Colonic mucosa (tissue), 4 donors: ENCODE measurements around the gene OR10C1. TPM values are rescaled to one million over a fixed set of nuclear protein-coding genes. Genes with fewer than 3 reads are reported as not detected.

ENCODE experiments used
- DNase-seq: peaks from one replicate; pipeline ENCODE4 v3.0.0-alpha.2; 2020
- H3K27ac ChIP-seq: fragments of 200-600 bp; one replicate; pipeline ENCODE4 v1.8.0; 2021
- H3K27me3 ChIP-seq: fragments of 200-600 bp; one replicate; pipeline ENCODE4 v1.8.0; 2021
- H3K36me3 ChIP-seq: fragments of 200-600 bp; one replicate; pipeline ENCODE4 v1.8.0; 2021
- H3K4me1 ChIP-seq: fragments of 200-600 bp; one replicate; pipeline ENCODE4 v1.8.0; 2021; ENCODE audit warnings: mild to moderate bottlenecking
- H3K4me3 ChIP-seq: fragments of 200-600 bp; one replicate; pipeline ENCODE4 v1.8.0; 2021
- H3K9ac ChIP-seq, 2 donors: one replicate each; pipeline ENCODE4 v1.7.0; 2013; ENCODE audit warnings: control low read depth in 2 of 2, low read depth in 2 of 2, low read length in 2 of 2
- H3K9me3 ChIP-seq: fragments of 200-600 bp; one replicate; pipeline ENCODE4 v1.8.0; 2021
- intact Hi-C: fragments of 100-400 bp; cut with DNase I; formaldehyde crosslinking; loops from one replicate; pipeline ENCODE4 v1.14.1; 2022
- total RNA-seq, 2 donors: library from RNA; stranded (reverse); fragmentation: NEBNext Ultra II Directional in 1 of 2; extraction: Animal tissue kit (Norgen Biotek cat#: 25700) in 1 of 2; gene quantifications; one replicate each; pipeline ENCODE4 v1.2.1, GENCODE V29; 2021
- TF ChIP-seq, protein P1 (sequence below): fragments of 200-600 bp; IDR thresholded peaks from one replicate; pipeline ENCODE4 v1.8.0; 2022; ENCODE audit warnings: antibody characterized with exemption, mild to moderate bottlenecking
- donor health status: healthy.
- donor health status: DM: no; HTN: no; CAD: no.
- donor health status: DM: no; HTN: no; CAD: no.

The OR10C1 gene
- total RNA-seq, 2 donors from 2014 or later = not detected

GRCh38 chr6:29465279-29465678 is 26.2 kb downstream of the OR10C1 start:
- Histone ChIP-seq H3K4me1 (no peaks in the 10 kb centered on the region), H3K36me3 (no peaks in the 10 kb centered on the region), H3K27me3 (no peaks in the 10 kb centered on the region), H3K27ac (no peak overlapping the region), H3K4me3 (no peak overlapping the region), H3K9ac (no peak overlapping the region), H3K9me3 (no peaks in the 10 kb centered on the region)
- DNase-seq = no peak
- TF ChIP-seq, protein P1, sequence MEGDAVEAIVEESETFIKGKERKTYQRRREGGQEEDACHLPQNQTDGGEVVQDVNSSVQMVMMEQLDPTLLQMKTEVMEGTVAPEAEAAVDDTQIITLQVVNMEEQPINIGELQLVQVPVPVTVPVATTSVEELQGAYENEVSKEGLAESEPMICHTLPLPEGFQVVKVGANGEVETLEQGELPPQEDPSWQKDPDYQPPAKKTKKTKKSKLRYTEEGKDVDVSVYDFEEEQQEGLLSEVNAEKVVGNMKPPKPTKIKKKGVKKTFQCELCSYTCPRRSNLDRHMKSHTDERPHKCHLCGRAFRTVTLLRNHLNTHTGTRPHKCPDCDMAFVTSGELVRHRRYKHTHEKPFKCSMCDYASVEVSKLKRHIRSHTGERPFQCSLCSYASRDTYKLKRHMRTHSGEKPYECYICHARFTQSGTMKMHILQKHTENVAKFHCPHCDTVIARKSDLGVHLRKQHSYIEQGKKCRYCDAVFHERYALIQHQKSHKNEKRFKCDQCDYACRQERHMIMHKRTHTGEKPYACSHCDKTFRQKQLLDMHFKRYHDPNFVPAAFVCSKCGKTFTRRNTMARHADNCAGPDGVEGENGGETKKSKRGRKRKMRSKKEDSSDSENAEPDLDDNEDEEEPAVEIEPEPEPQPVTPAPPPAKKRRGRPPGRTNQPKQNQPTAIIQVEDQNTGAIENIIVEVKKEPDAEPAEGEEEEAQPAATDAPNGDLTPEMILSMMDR = no peak
- intact Hi-C loops = no loop called here

- intact Hi-C loops = no loop called here
- Histone ChIP-seq H3K36me3 (no peaks in the 10 kb centered on the region), H3K9ac (no peak overlapping the region), H3K27ac (no peak overlapping the region), H3K27me3 (no peaks in the 10 kb centered on the region), H3K4me3 (no peak overlapping the region), H3K9me3 (no peaks in the 10 kb centered on the region), H3K4me1 (no peaks in the 10 kb centered on the region)
- TF ChIP-seq, protein P1 = no peak
- DNase-seq = no peak
Observed at GRCh38 chr6:29465801-29466200, 26.7 kb downstream of the OR10C1 start.

DNA sequence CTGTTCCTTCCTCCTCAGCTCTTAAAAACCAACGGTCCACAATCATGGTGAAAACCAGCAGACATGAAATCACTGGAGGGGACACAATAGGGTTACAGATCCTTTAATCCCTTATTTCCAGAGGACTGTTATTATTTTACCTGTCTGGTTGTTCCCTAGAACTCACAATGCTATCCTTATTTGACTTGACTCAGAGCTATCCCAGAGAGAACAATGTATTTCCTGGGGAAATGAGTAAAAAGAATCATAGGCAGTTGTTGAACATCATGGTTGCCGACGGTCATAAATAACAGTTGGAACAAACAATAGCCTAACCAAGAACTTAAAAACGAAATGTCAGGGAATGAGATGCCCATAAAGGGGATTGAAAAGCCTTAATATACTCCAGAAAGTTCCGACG is 27.1 kb downstream of the OR10C1 start:
- DNase-seq = no peak
- H3K27ac ChIP-seq = no peak overlapping the region
- H3K9ac ChIP-seq = no peak overlapping the region
- TF ChIP-seq, protein P1 = no peak
- no peak overlapping the region for H3K4me3 ChIP-seq
- H3K4me1 ChIP-seq = no peaks in the 10 kb centered on the region
- H3K36me3 ChIP-seq = no peaks in the 10 kb centered on the region
- H3K9me3 ChIP-seq = no peaks in the 10 kb centered on the region
- no peaks in the 10 kb centered on the region for H3K27me3 ChIP-seq
- intact Hi-C loops = no loop called here

DNA sequence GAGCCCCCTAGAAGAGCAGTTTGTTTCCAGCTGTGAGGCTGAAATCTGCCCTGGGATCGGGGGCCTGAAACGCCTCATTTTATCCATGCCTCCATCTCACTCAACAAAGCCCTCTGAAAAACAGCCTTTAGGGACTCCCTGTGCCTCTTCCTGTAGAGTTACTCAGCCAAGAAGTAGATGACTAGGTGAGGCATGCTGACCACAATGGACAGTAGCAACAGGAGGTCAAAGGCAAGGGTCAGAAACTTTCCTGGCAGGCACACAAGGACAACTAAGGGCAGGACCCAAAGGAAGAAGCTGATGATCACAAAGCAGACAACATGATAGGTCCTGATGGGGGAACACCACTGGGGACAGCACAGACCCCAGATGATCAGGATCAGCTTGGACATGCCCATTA is 35.9 kb downstream of the OR10C1 start:
- TF ChIP-seq, protein P1 = no peak
- H3K9me3 ChIP-seq = no peaks in the 10 kb centered on the region
- H3K27ac ChIP-seq = no peak overlapping the region
- intact Hi-C loops = no loop called here
- no peak overlapping the region for H3K9ac ChIP-seq
- H3K36me3 ChIP-seq = no peaks in the 10 kb centered on the region
- DNase-seq = no peak
- H3K4me1 ChIP-seq = no peaks in the 10 kb centered on the region
- no peaks in the 10 kb centered on the region for H3K27me3 ChIP-seq
- H3K4me3 ChIP-seq = no peak overlapping the region

DNA sequence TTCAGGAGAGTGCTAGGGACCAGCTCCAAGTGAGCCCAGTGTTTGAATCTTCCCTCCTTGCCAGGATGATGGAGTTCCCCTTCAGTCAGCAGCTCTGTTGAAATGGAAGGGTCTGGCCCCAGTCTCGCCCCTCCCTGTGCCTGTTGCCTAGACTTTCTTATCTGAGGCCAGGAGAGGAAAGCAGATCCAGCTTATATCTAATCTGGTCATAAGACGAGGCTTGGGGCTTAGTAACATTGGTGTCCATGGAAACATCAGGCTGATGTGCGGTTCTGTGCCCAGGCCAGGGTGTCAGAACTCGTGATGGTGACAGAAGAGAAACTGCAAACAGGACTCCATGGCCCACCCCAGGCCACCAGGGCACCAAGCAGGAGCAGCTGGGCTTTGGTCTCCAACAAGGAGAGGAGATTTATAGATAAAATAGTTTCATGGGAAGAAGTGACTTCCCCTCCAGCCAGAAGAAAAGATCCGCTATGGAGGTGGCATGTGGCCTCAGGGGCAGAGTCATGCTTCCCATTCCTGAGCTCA is 38.9 kb downstream of the OR10C1 start:
- no peak overlapping the region for H3K27ac ChIP-seq
- no peaks in the 10 kb centered on the region for H3K4me1 ChIP-seq
- intact Hi-C loops = no loop called here

More for the DNA sequence above, 38.9 kb downstream of the OR10C1 start:
- no peaks in the 10 kb centered on the region for H3K36me3 ChIP-seq
- no peaks in the 10 kb centered on the region for H3K27me3 ChIP-seq
- H3K9me3 ChIP-seq = no peaks in the 10 kb centered on the region
- no peak for DNase-seq
- no peak overlapping the region for H3K9ac ChIP-seq
- H3K4me3 ChIP-seq = no peak overlapping the region
- TF ChIP-seq, protein P1 = no peak
